H1 (cell line): Measurements from ENCODE around the gene TAOK1. TPM values are rescaled to one million over a fixed set of nuclear protein-coding genes. Genes with fewer than 3 reads are reported as not detected.

Experiments used
- CTCF ChIA-PET: fragments of 300-600 bp; sonication (Branson Sonifier 250); formaldehyde crosslinking; loops from one replicate; lab custom pipeline; 2021; ENCODE audit not compliant: partially characterized antibody; lab: Charles Lee
- POLR2A ChIA-PET: fragments of 300-600 bp; sonication (Branson Sonifier 250); formaldehyde crosslinking; loops from one replicate; lab custom pipeline; 2021; ENCODE audit warnings: inconsistent platforms; ENCODE audit not compliant: partially characterized antibody; lab: Charles Lee
- DNase-seq, 2 experiments: peaks; one replicate each; pipeline versions ENCODE4 v3.0.0 to v3.0.0-alpha.2; 2010 to 2022; ENCODE audit warnings: low spot score in 2 of 2, low read depth in 1 of 2, mixed read lengths in 1 of 2
- FAIRE-seq: peaks from 2 replicates; lab custom pipeline; 2011; peaks lifted over from hg19 to GRCh38; lab: Jason Lieb, UNC
- H2AFZ ChIP-seq: 2 replicates; pipeline ENCODE4 v1.8.1; 2012; ENCODE audit warnings: low read length, inconsistent platforms
- H2AK5ac ChIP-seq: 2 replicates; pipeline ENCODE4 v1.6.1; 2013; ENCODE audit warnings: low read depth, low read length
- H2BK120ac ChIP-seq: replicated peaks from 2 replicates; pipeline ENCODE3; 2013; ENCODE audit warnings: low read depth, low read length, inconsistent platforms
- H2BK12ac ChIP-seq: 2 replicates; pipeline ENCODE4 v1.6.1; 2013; ENCODE audit warnings: low read depth, low read length
- H2BK15ac ChIP-seq: 2 replicates; pipeline ENCODE4 v1.6.1; 2013; ENCODE audit warnings: low read length
- H2BK20ac ChIP-seq: 2 replicates; pipeline ENCODE4 v1.6.1; 2013; ENCODE audit warnings: low read length
- H2BK5ac ChIP-seq: 2 replicates; pipeline ENCODE4 v1.6.1; 2013; ENCODE audit warnings: low read depth, low read length
- H3K14ac ChIP-seq: 2 replicates; pipeline ENCODE4 v1.6.1; 2013; ENCODE audit warnings: inconsistent platforms; ENCODE audit not compliant: insufficient read length
- H3K18ac ChIP-seq: 2 replicates; pipeline ENCODE4 v1.6.1; 2013; ENCODE audit warnings: low read length; ENCODE audit errors: extremely low read depth
- H3K23ac ChIP-seq: 2 replicates; pipeline ENCODE4 v1.6.1; 2013; ENCODE audit warnings: inconsistent platforms; ENCODE audit not compliant: insufficient read length
- H3K23me2 ChIP-seq: 2 replicates; pipeline ENCODE4 v1.6.1; 2013; ENCODE audit warnings: low read depth, low read length
- H3K27ac ChIP-seq: 2 replicates; pipeline ENCODE4 v1.6.1; 2011; ENCODE audit warnings: low read depth, low read length, inconsistent platforms
- H3K27me3 ChIP-seq, 4 experiments: replicated peaks in 1 of 4; 1 replicate in 1 of 4; 2 replicates in 3 of 4; pipeline versions ENCODE4 v1.6.1 to v1.8.1; 2011 to 2013; ENCODE audit warnings: low read length in 3 of 4, mild to moderate bottlenecking in 3 of 4, inconsistent platforms in 2 of 4, mixed read lengths in 2 of 4, moderate library complexity in 1 of 4; ENCODE audit not compliant: control insufficient read depth in 3 of 4, insufficient read depth in 3 of 4; ENCODE audit errors: extremely low read depth in 1 of 4
- H3K36me3 ChIP-seq, 4 experiments: 2 replicates each; pipeline versions ENCODE4 v1.6.1 to v1.8.1; 2011 to 2013; ENCODE audit warnings: mild to moderate bottlenecking in 4 of 4, low read length in 3 of 4, moderate library complexity in 2 of 4, control low read depth in 1 of 4, inconsistent platforms in 1 of 4; ENCODE audit not compliant: insufficient read depth in 4 of 4, control insufficient read depth in 2 of 4
- H3K4ac ChIP-seq: replicated peaks from 2 replicates; pipeline ENCODE3; 2013; ENCODE audit warnings: low read length, low read depth, mixed read lengths, inconsistent platforms; ENCODE audit not compliant: insufficient read length
- H3K4me1 ChIP-seq, 4 experiments: replicated peaks in 1 of 4; 1 replicate in 1 of 4; 2 replicates in 3 of 4; pipeline versions ENCODE4 v1.6.1 to v1.8.1; 2011 to 2013; ENCODE audit warnings: low read length in 3 of 4, inconsistent platforms in 2 of 4, mixed read lengths in 1 of 4; ENCODE audit not compliant: insufficient read depth in 4 of 4, control insufficient read depth in 3 of 4
- H3K4me2 ChIP-seq, 2 experiments: 2 replicates each; pipeline versions ENCODE4 v1.6.1 to v1.8.1; 2011 to 2013; ENCODE audit warnings: low read depth in 2 of 2, low read length in 2 of 2, control low read depth in 1 of 2, inconsistent platforms in 1 of 2, mild to moderate bottlenecking in 1 of 2; ENCODE audit not compliant: insufficient read depth in 1 of 2
- H3K4me3 ChIP-seq, 4 experiments: fragments of 200-600, 300-600 bp in 1 of 4; sonication (generic), shearing (Covaris generic), sonication (Bioruptor Twin) in 1 of 4; 2 replicates each; pipeline versions ENCODE4 v1.5.1 to v1.8.1; 2011 to 2016; ENCODE audit warnings: low read length in 4 of 4, low read depth in 3 of 4, control low read depth in 2 of 4, inconsistent platforms in 2 of 4, mild to moderate bottlenecking in 2 of 4, mixed read lengths in 1 of 4, moderate library complexity in 1 of 4; ENCODE audit not compliant: insufficient read depth in 2 of 4; ENCODE audit errors: extremely low read depth in 1 of 4
- H3K56ac ChIP-seq: replicated peaks from 2 replicates; pipeline ENCODE3; 2013; ENCODE audit warnings: low read depth, mild to moderate bottlenecking, mixed read lengths, low read length, inconsistent platforms; ENCODE audit not compliant: insufficient read length
- H3K79me1 ChIP-seq: 2 replicates; pipeline ENCODE4 v1.6.1; 2013; ENCODE audit warnings: low read depth, low read length, control low read depth
- H3K79me2 ChIP-seq, 2 experiments: 2 replicates each; pipeline versions ENCODE4 v1.6.1 to v1.8.1; 2012 to 2013; ENCODE audit warnings: low read length in 2 of 2, mild to moderate bottlenecking in 2 of 2, inconsistent platforms in 1 of 2; ENCODE audit not compliant: insufficient read depth in 2 of 2, control insufficient read depth in 1 of 2
- H3K9ac ChIP-seq, 4 experiments: replicated peaks in 1 of 4; 1 replicate in 1 of 4; 2 replicates in 3 of 4; pipeline versions ENCODE4 v1.6.1 to v1.8.1; 2011 to 2013; ENCODE audit warnings: low read depth in 3 of 4, low read length in 3 of 4, control low read depth in 2 of 4, mild to moderate bottlenecking in 2 of 4, moderate library complexity in 2 of 4, inconsistent platforms in 1 of 4; ENCODE audit errors: extremely low read depth in 1 of 4
- H3K9me3 ChIP-seq, 2 experiments: 2 replicates each; pipeline versions ENCODE4 v1.6.1 to v1.8.1; 2012 to 2013; ENCODE audit warnings: mild to moderate bottlenecking in 2 of 2, moderate library complexity in 2 of 2, control low read depth in 1 of 2, inconsistent platforms in 1 of 2, low read depth in 1 of 2, low read length in 1 of 2, mixed read lengths in 1 of 2; ENCODE audit not compliant: insufficient read depth in 2 of 2
- H4K20me1 ChIP-seq, 2 experiments: replicated peaks in 1 of 2; 2 replicates each; pipeline versions ENCODE3 to v1.8.1; 2011 to 2013; ENCODE audit warnings: inconsistent platforms in 2 of 2, low read length in 2 of 2, mild to moderate bottlenecking in 1 of 2; ENCODE audit not compliant: insufficient read depth in 2 of 2, control insufficient read depth in 1 of 2
- H4K5ac ChIP-seq: 2 replicates; pipeline ENCODE4 v1.6.1; 2013; ENCODE audit warnings: low read length, low read depth, mixed read lengths, inconsistent platforms; ENCODE audit not compliant: insufficient read length
- H4K8ac ChIP-seq: 2 replicates; pipeline ENCODE4 v1.8.0; 2013; ENCODE audit warnings: mild to moderate bottlenecking, moderate library complexity, low read length, inconsistent platforms; ENCODE audit not compliant: insufficient read depth; ENCODE audit errors: extremely low read depth
- H4K91ac ChIP-seq: replicated peaks from 2 replicates; pipeline ENCODE3; 2013; ENCODE audit warnings: low read length, mixed read lengths, inconsistent platforms; ENCODE audit not compliant: insufficient read length
- EP300 ChIP-seq, 2 experiments: IDR thresholded peaks; 1 replicate in 1 of 2; 2 replicates in 1 of 2; pipeline ENCODE4 v1.6.1; 2011 to 2012; ENCODE audit warnings: low read depth in 2 of 2, low read length in 2 of 2, mild to moderate bottlenecking in 2 of 2, borderline replicate concordance in 1 of 2, inconsistent platforms in 1 of 2, moderate library complexity in 1 of 2
- EZH2 ChIP-seq: fragments of 200-600 bp; sonication (generic); IDR thresholded peaks from 2 replicates; pipeline ENCODE4 v1.7.1; 2012; ENCODE audit warnings: low read depth, mild to moderate bottlenecking, moderate library complexity, low read length, inconsistent platforms; ENCODE audit not compliant: severe bottlenecking
- SP2 ChIP-seq: IDR thresholded peaks from 2 replicates; pipeline ENCODE4 v1.6.1; 2012; ENCODE audit warnings: mild to moderate bottlenecking, low read length, inconsistent platforms
- WGBS, 2 experiments: shearing (Covaris generic) in 1 of 2; methylation state at CpG; one replicate each; pipeline versions ENCODE4 v1.1.6 to v1.1.7; 2013 to 2015; ENCODE audit warnings: low lambda C conversion rate in 2 of 2, mixed read lengths in 2 of 2, inconsistent platforms in 1 of 2, low coverage in 1 of 2, missing lambda C conversion rate in 1 of 2; ENCODE audit not compliant: insufficient replicate concordance in 2 of 2, insufficient coverage in 1 of 2, insufficient read length in 1 of 2; ENCODE audit errors: extremely low coverage in 1 of 2, missing lambda C conversion rate in 1 of 2; 5-methylcytosine and 5-hydroxymethylcytosine counted together
- polyA plus RNA-seq, 7 experiments: library from polyadenylated mRNA; depleted of rRNA in 3 of 7; stranded (reverse) in 5 of 7; unstranded in 2 of 7; fragments of >200 nt in 5 of 7; fragments of 200-250 nt in 2 of 7; gene quantifications; 1 replicate in 5 of 7; 2 replicates in 1 of 7; 4 replicates in 1 of 7; pipeline versions ENCODE4 v1.2.1 to v1.2.3, GENCODE V29; 2011 to 2013; ENCODE audit warnings: missing spikeins in 2 of 7, mixed read lengths in 2 of 7
- total RNA-seq: library from RNA; stranded (reverse); fragmentation: NEBNext Ultra II Directional; extraction: Animal tissue kit (Norgen Biotek cat#: 25700); gene quantifications from 2 replicates; pipeline ENCODE4 v1.2.1, GENCODE V29; 2021
- TF ChIP-seq, protein P1 (sequence below): IDR thresholded peaks from 2 replicates; pipeline ENCODE4 v1.6.1; 2011; ENCODE audit warnings: low read depth, mild to moderate bottlenecking, low read length; ENCODE audit not compliant: insufficient read depth

Gene TAOK1
- total and polyA plus RNA-seq, 2 of the 8 experiments (the other 6 are each of a cell fraction or from before 2014, with no cell fraction given), result 12.2 to 90.6 TPM

DNA sequence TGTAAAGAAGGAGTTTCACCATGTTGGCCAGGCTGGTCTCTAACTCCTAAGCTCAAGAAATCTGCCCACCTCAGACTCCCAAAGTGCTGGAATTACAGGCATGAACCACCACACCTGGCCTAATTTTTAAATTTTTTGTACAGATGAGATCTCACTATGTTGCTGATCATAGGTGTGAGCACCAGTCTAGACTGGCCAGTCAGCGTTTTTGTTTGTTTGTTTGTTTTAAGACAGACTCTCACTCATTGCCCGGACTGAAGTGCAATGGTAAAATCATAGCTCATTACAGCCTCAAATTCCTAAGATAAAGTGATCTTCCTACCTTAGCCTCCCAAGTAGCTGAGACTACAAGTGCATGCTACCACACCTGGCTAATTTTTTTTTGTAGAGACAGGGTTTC is 38.0 kb upstream of the TAOK1 start:
- Histone ChIP-seq H2BK120ac (no peak overlapping the region), H3K14ac (no peak overlapping the region), H3K4me1 (no peaks in the 10 kb centered on the region), H3K36me3 (no peaks in the 10 kb centered on the region), H3K9ac (no peak overlapping the region), H3K79me1 (no peaks in the 10 kb centered on the region), H3K79me2 (no peaks in the 10 kb centered on the region), H2AFZ (no peak overlapping the region), H2AK5ac (no peak overlapping the region), H2BK20ac (no peak overlapping the region), H3K56ac (no peak overlapping the region), H4K91ac (no peak overlapping the region), H3K27me3 (no peaks in the 10 kb centered on the region), H3K23ac (no peak overlapping the region), H3K18ac (no peak overlapping the region), H3K4me3 (no peak overlapping the region), H3K27ac (no peak overlapping the region), H3K23me2 (no peaks in the 10 kb centered on the region), H3K4ac (no peak overlapping the region), H2BK12ac (no peak overlapping the region), H2BK5ac (no peak overlapping the region), H3K9me3 (no peaks in the 10 kb centered on the region), H4K8ac (no peak overlapping the region), H2BK15ac (no peak overlapping the region), H3K4me2 (no peak overlapping the region), H4K20me1 (no peaks in the 10 kb centered on the region), H4K5ac (no peak overlapping the region)
- DNase-seq, result no peak
- no peak for FAIRE-seq
- ChIA-PET POLR2A (interaction anchor here (1.1 kb wide), 1 partner anchor 58 kb away, joined by 3 read pairs; the partner anchor contains the start of gene NUFIP2), CTCF (interaction anchor here (0.6 to 1.5 kb wide), 2 partner anchors 10 to 107 kb away, joined by 3 read pairs; no protein-coding TSS in a partner anchor)
- WGBS, 2 experiments, result 91% methylated on average over 2 of the region's 2 CpGs; no CpG with 5 or more reads in 1 of the 2 experiments
- TF ChIP-seq SP2, result no peak
- no peak for TF ChIP-seq EP300 (IDR thresholded peaks at IDR 0.05; ENCODE audit: borderline replicate concordance in 1 of 2, low read depth in 2 of 2, low read length in 2 of 2)
- TF ChIP-seq, protein P1, sequence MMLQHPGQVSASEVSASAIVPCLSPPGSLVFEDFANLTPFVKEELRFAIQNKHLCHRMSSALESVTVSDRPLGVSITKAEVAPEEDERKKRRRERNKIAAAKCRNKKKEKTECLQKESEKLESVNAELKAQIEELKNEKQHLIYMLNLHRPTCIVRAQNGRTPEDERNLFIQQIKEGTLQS, result no peak
- no peak for TF ChIP-seq EZH2
